NT2/D1 (cell line): ENCODE data around the gene ATP2A3.
A peak's percentile ranks its signal among the peaks of the same experiment; 100 is the strongest.

Experiments used
- DNase-seq: peaks from one replicate; pipeline ENCODE4 v3.0.0-alpha.2; 2011; ENCODE audit warnings: low read depth, low spot score
- H3K27me3 ChIP-seq: 2 replicates; pipeline ENCODE4 v1.6.0; 2011; ENCODE audit warnings: mild to moderate bottlenecking; ENCODE audit not compliant: insufficient read length, insufficient read depth
- H3K36me3 ChIP-seq: 2 replicates; pipeline ENCODE4 v1.6.1; 2011; ENCODE audit warnings: mild to moderate bottlenecking, low read length, mixed read lengths; ENCODE audit not compliant: insufficient read depth, insufficient read length
- H3K4me1 ChIP-seq: 2 replicates; pipeline ENCODE4 v1.5.1; 2011; ENCODE audit not compliant: insufficient read depth, insufficient read length
- H3K4me3 ChIP-seq: 2 replicates; pipeline ENCODE4 v1.5.1; 2011; ENCODE audit warnings: low read depth; ENCODE audit not compliant: insufficient read length
- H3K9ac ChIP-seq: 2 replicates; pipeline ENCODE4 v1.6.0; 2011; ENCODE audit warnings: low read depth; ENCODE audit not compliant: insufficient read length
- H3K9me3 ChIP-seq: 2 replicates; pipeline ENCODE4 v1.5.1; 2011; ENCODE audit warnings: mild to moderate bottlenecking, low read length; ENCODE audit not compliant: insufficient read depth
- SUZ12 ChIP-seq: IDR thresholded peaks from 2 replicates; pipeline ENCODE4 v1.6.1; 2011; ENCODE audit not compliant: insufficient read length, insufficient read depth; ENCODE audit errors: extremely low read depth
- YY1 ChIP-seq: IDR thresholded peaks from 2 replicates; pipeline ENCODE4 v1.6.1; 2011; ENCODE audit not compliant: insufficient read length, insufficient read depth
- ZNF274 ChIP-seq: IDR thresholded peaks from 2 replicates; pipeline ENCODE4 v1.6.1; 2011; ENCODE audit warnings: mild to moderate bottlenecking, low read depth, low read length

ATP2A3 gene

GRCh38 chr17:3879591-3880417 is 84.4 kb downstream of the ATP2A3 start:
- Histone ChIP-seq H3K36me3 (peaks cover 10% of the 10 kb centered on the region), H3K27me3 (no peaks in the 10 kb centered on the region), H3K9me3 (no peaks in the 10 kb centered on the region)

DNA sequence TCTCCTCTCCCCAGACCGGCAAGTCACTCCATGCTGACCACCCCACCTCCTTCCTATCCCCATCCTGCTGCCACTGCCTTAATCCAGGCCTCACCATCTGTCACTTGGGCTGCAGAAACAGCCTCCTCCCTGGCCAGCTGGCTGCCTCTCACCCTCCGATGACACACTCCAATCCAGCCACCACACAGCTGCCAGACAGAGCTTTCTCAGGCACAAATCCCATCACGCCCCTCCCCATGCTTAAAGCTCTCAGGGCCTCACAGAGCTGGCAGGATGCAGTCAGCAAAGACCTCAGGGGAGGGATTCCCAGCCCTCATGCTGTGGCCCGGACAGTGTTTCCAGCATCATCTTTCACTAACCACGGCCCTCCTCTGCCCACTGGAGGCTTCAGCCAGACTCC is 85.1 kb downstream of the ATP2A3 start:
- no peaks in the 10 kb centered on the region for H3K9me3 ChIP-seq
- peaks cover 12% of the 10 kb centered on the region for H3K4me1 ChIP-seq
- DNase-seq: peak; percentile 20
- H3K9ac ChIP-seq: no peak overlapping the region
- no peak for TF ChIP-seq ZNF274
- no peak for TF ChIP-seq SUZ12
- TF ChIP-seq YY1: no peak
- H3K4me3 ChIP-seq: no peak overlapping the region
- peaks cover 9% of the 10 kb centered on the region for H3K36me3 ChIP-seq
- H3K27me3 ChIP-seq: no peaks in the 10 kb centered on the region

More at GRCh38 chr17:3879591-3880417, 84.4 kb downstream of the ATP2A3 start:
- H3K4me1 ChIP-seq: peaks cover 12% of the 10 kb centered on the region
- TF ChIP-seq SUZ12: no peak
- TF ChIP-seq YY1: no peak
- TF ChIP-seq ZNF274: no peak
- no peak for DNase-seq
- no peak overlapping the region for H3K9ac ChIP-seq
- H3K4me3 ChIP-seq: no peak overlapping the region

DNA sequence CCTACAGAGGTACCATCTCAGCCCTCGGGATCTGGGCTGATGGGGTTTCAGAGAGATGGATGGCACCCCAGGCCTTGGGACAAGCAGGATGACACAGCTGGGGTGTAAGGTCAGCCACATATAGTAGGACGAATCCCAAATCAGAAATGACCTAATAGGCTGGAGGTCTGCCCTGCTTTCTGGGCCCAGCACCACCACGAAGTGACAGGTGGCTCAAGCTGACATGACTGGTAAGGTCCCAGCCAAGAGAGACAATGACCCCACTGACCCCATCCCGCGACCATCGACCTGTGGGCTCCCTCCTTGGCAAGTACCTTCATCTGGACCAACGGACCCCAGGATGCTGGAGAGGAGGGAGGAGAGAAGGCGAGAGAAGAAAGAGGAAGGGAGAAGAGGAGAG is 87.0 kb downstream of the ATP2A3 start:
- Histone ChIP-seq H3K36me3 (peaks cover 16% of the 10 kb centered on the region), H3K9ac (no peak overlapping the region)
- no peak for DNase-seq

DNA sequence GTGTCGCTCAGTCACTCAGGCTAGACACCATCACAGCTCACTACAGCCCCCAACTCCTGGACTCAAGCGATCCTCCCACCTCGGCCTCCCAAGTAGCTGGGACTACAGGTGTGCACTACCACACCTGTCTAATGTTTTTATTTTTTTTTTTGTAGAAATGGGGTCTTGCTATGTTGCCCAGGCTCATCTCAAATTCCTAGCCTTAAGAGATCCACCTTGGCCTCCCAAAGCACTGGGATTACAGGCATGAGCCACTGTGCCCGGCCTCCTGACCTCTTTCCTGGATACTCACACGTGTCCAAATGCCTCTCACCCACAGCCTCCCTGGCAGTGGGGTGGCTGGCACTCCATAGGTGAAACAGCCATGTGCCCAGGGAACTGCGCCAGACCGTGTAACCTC is 88.9 kb downstream of the ATP2A3 start:
- peaks cover 21% of the 10 kb centered on the region for H3K36me3 ChIP-seq
- TF ChIP-seq YY1 (no peak), ZNF274 (no peak), SUZ12 (no peak)
- H3K9ac ChIP-seq: no peak overlapping the region
- DNase-seq: no peak
- no peaks in the 10 kb centered on the region for H3K9me3 ChIP-seq
- no peak overlapping the region for H3K4me3 ChIP-seq
- H3K27me3 ChIP-seq: no peaks in the 10 kb centered on the region
- peaks cover 12% of the 10 kb centered on the region for H3K4me1 ChIP-seq

More for the DNA sequence above, 87.0 kb downstream of the ATP2A3 start:
- no peak overlapping the region for H3K4me3 ChIP-seq
- peaks cover 11% of the 10 kb centered on the region for H3K4me1 ChIP-seq
- no peaks in the 10 kb centered on the region for H3K27me3 ChIP-seq
- no peaks in the 10 kb centered on the region for H3K9me3 ChIP-seq
- TF ChIP-seq YY1 (no peak), SUZ12 (no peak), ZNF274 (no peak)
